ENCODE data around the gene OLIG3. TPM values are rescaled to one million over a fixed set of nuclear protein-coding genes. Genes with fewer than 3 reads are reported as not detected.

Gene OLIG3
- total RNA-seq, 4 donors from 2014 or later, result not detected

DNA sequence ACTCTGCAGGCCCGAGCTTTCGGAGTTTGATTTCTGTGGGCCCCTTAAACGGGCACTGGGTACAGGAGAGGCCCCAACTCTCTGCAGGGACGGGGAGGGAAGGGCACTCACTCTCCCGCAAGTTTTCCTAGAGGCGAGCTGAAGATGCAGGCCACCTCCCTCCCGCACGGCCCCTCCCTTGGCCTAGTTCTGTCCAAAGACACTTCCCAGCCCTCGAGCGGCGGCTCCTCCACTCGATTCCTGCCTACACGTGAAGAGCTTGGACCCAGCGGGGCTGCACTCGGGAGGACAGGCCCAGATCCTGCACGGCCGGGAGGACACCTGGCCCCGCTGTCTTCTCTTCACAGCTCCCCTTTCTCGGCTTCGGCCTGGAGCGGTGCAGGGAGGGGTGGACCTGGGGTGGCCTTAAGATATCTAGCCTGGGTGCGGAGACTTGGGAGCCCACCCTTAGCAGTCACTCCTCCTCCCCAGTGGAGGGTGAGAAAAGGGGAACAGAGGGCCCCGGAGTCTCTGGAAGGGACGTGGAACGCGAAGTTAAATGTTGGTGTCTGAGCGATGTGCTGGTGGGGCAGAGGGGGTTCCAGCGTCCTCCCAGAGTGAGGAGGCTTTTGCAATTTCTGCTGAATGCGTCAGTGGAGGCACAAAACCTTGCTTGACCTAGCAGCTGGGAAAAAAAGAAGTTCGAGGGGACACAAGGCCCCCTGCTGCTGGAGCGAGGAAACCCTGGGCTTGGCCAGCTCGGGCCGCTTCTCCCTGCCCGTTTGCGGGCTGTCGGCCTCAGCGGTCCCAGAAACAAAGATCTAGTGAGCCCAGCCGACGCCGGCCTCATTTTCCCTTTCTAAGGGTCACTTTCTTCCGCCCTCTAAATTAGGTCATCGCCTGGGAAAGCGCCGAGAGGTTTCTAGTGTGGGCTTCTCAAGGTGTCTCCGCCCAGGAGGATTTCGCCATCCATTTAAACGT is 4.9 kb downstream of the OLIG3 start:
- WGBS, 2 donors (ENCODE audit: low coverage in 1 of 2), result 13 to 29% methylated on average over 12 to 47 of the region's 47 CpGs
- DNase-seq, result no peak
- peak overlapping the region in 1 of 4 donors; percentile 15 for H3K4me3 ChIP-seq

GRCh38 chr6:137488150-137489045 is 5.8 kb downstream of the OLIG3 start:
- in situ Hi-C loops (cut with MboI; ENCODE audit: low pct_ligation_motif_present in 1 of 4, low pct_unique_long_range_greater_than_20kb in 1 of 4, low sequenced_read_pairs in 3 of 4), result no loop called here
- WGBS, 2 donors (ENCODE audit: low coverage in 1 of 2), result 13 to 24% methylated on average over 6 to 56 of the region's 73 CpGs
- H3K4me1 ChIP-seq, result peaks cover 0 to 28% (median 12%) of the 10 kb centered on the region in 4 donors

More for the DNA sequence above, 4.9 kb downstream of the OLIG3 start:
- Histone ChIP-seq H3K27ac (no peak overlapping the region), H3K36me3 (no peaks in the 10 kb centered on the region), H3K4me1 (peaks cover 0 to 36% (median 15%) of the 10 kb centered on the region in 4 donors), H3K27me3 (peaks cover 100% of the 10 kb centered on the region), H3K9me3 (no peaks in the 10 kb centered on the region)
- in situ Hi-C loops (cut with MboI; ENCODE audit: low pct_ligation_motif_present in 1 of 4, low pct_unique_long_range_greater_than_20kb in 1 of 4, low sequenced_read_pairs in 3 of 4) (no loop called here), intact Hi-C loops (cut with DNase I; ENCODE audit: low total_unique reads) (no loop called here)
- TF ChIP-seq, protein P1, sequence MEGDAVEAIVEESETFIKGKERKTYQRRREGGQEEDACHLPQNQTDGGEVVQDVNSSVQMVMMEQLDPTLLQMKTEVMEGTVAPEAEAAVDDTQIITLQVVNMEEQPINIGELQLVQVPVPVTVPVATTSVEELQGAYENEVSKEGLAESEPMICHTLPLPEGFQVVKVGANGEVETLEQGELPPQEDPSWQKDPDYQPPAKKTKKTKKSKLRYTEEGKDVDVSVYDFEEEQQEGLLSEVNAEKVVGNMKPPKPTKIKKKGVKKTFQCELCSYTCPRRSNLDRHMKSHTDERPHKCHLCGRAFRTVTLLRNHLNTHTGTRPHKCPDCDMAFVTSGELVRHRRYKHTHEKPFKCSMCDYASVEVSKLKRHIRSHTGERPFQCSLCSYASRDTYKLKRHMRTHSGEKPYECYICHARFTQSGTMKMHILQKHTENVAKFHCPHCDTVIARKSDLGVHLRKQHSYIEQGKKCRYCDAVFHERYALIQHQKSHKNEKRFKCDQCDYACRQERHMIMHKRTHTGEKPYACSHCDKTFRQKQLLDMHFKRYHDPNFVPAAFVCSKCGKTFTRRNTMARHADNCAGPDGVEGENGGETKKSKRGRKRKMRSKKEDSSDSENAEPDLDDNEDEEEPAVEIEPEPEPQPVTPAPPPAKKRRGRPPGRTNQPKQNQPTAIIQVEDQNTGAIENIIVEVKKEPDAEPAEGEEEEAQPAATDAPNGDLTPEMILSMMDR (IDR thresholded peaks at IDR 0.05), result no peak
- TF ChIP-seq POLR2A (IDR thresholded peaks at IDR 0.05) (no peak), EP300 (IDR thresholded peaks at IDR 0.05; ENCODE audit: low read depth) (no peak), POLR2AphosphoS5 (IDR thresholded peaks at IDR 0.05) (no peak)

DNA sequence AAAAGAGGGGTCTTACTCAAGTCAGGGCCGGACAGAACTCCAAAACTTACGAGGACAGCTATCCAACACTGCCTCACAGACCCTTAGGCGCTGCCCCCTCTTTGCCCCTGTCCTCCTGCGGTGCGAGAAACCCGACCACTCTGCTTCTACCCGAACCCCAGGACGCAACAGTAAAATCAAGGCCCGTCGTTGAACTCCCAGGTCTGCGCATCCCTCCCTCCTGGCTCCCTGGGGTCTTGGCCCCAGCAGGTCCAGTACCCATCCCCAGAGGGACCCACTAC is 6.4 kb downstream of the OLIG3 start:
- Histone ChIP-seq H3K36me3 (no peaks in the 10 kb centered on the region), H3K4me3 (no peak overlapping the region), H3K27me3 (peaks cover 100% of the 10 kb centered on the region), H3K9me3 (no peaks in the 10 kb centered on the region), H3K27ac (no peak overlapping the region), H3K4me1 (peaks cover 0 to 23% (median 6%) of the 10 kb centered on the region in 4 donors)
- intact Hi-C loops (cut with DNase I; ENCODE audit: low total_unique reads), result no loop called here
- DNase-seq, result no peak
- 24 to 26% methylated on average over 5 to 11 of the region's 11 CpGs for WGBS, 2 donors (ENCODE audit: low coverage in 1 of 2)
- TF ChIP-seq, protein P1 (IDR thresholded peaks at IDR 0.05), result no peak
- TF ChIP-seq EP300 (IDR thresholded peaks at IDR 0.05; ENCODE audit: low read depth) (no peak), POLR2A (IDR thresholded peaks at IDR 0.05) (no peak), POLR2AphosphoS5 (IDR thresholded peaks at IDR 0.05) (no peak)
- in situ Hi-C loops (cut with MboI; ENCODE audit: low pct_ligation_motif_present in 1 of 4, low pct_unique_long_range_greater_than_20kb in 1 of 4, low sequenced_read_pairs in 3 of 4), result no loop called here

More at GRCh38 chr6:137488150-137489045, 5.8 kb downstream of the OLIG3 start:
- no peak for DNase-seq
- Histone ChIP-seq H3K27me3 (peaks cover 100% of the 10 kb centered on the region), H3K4me3 (peak overlapping the region in 1 of 4 donors; percentile 15), H3K9me3 (no peaks in the 10 kb centered on the region), H3K36me3 (no peaks in the 10 kb centered on the region), H3K27ac (no peak overlapping the region)
- intact Hi-C loops (cut with DNase I; ENCODE audit: low total_unique reads), result no loop called here
- TF ChIP-seq POLR2A (IDR thresholded peaks at IDR 0.05) (no peak), EP300 (IDR thresholded peaks at IDR 0.05; ENCODE audit: low read depth) (no peak), POLR2AphosphoS5 (IDR thresholded peaks at IDR 0.05) (no peak)
- TF ChIP-seq, protein P1 (IDR thresholded peaks at IDR 0.05), result no peak
